T-helper 9 cell (primary cell): ENCODE measurements around the gene OBSL1.

Experiments
- DNase-seq: peaks from one replicate; pipeline ENCODE4 v3.0.0-alpha.2; 2020

Gene OBSL1

GRCh38 chr2:219596954-219597551 lies 25.7 kb upstream of the OBSL1 start:
- no peak for DNase-seq

DNA sequence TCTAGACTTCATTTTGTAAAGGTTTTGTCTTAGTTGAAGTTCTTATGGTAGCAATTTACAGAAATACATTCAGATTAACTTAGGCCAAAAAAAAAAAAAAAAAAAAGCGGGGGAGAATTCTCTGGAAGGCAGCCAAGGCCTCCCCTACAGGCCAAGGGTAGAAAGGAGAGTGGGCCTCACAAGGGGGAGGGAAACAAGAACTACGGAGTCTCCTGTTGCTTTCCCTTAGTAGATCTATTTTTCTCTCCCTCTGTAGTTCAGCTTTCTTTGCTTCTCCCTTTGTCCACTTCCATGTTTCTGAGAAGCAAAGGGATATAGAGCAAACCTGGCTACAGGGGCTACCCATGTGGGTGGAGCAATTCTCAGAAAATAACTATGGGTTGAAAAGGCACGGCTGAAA lies 23.9 kb upstream of the OBSL1 start:
- DNase-seq: no peak

DNA sequence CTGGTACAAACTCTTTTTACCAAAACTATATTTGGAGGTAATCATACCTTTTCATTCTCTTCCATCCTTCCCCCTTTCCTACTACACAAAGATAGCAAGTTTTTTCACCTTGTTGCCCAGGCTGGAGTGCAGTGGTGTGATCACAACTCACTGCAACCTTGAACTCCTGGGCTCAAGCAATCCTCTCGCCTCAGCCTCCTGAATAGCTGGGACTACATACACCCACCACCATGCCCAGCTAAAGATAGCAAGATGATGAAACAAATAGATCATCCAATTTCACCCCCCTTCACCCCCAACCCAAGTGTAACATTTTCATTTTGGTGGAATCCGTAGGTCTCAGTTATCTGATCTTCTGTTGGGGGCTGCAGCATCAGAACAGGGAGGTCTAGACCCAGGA lies 21.8 kb upstream of the OBSL1 start:
- no peak for DNase-seq

DNA sequence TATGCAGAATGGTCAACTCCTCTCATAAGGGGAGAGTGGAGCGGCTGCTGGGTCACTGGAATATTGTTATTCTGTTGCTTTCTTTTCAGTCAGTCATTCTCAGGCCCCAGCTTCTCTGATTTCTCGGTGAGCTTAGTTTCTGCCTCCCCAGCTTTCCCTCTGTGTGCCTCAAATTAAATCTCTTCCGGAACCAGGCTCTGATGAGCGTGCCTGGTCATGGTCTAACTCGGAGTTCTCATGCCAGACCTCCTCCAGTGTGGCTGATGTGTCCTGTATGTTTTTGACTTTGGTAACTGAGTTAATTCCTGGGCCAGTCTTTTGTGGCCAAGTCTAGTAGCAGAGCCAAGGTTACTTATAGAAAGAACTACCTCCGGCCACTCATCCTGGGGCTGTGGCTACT lies 21.4 kb upstream of the OBSL1 start:
- no peak for DNase-seq

DNA sequence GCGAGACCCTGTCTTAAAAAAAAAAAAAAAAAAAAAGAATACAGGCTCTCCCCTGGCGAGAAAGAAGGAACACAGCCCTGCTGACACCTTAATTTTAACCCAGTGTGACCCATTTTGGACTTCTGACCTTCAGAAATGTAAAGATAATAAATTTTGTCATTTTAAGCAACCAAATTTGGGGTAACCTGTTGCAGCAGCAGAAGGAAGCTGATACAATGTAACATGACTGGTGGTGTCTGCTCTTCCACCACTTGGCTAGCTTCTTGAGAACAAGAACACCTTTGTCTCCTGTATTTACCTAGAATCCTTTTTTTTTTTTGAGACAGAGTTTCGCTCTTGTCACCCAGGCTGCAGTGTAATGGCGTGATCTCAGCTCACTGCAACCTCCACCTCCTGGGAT lies 19.8 kb upstream of the OBSL1 start:
- DNase-seq: no peak

DNA sequence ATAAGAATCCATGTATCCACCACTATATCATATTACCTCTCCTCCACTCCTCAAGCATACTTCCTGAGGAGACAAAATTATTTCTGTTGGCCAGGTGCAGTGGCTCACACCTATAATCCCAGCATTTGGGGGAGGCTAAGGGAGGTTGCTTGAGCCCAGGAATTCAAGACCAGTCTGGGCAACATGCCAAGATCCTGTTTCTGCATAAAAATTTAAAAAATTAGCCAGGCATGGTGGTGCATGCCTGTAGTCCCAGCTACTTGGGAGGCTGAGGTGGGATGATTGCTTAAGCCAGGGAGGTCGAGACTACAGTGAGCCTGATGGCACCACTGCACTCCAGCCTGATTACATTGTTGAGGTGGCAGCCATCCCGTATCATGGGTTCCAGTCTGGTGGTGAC lies 10.0 kb upstream of the OBSL1 start:
- DNase-seq: no peak

- DNase-seq: no peak
Observed at GRCh38 chr2:219578811-219579613, 7.7 kb upstream of the OBSL1 start.

DNA sequence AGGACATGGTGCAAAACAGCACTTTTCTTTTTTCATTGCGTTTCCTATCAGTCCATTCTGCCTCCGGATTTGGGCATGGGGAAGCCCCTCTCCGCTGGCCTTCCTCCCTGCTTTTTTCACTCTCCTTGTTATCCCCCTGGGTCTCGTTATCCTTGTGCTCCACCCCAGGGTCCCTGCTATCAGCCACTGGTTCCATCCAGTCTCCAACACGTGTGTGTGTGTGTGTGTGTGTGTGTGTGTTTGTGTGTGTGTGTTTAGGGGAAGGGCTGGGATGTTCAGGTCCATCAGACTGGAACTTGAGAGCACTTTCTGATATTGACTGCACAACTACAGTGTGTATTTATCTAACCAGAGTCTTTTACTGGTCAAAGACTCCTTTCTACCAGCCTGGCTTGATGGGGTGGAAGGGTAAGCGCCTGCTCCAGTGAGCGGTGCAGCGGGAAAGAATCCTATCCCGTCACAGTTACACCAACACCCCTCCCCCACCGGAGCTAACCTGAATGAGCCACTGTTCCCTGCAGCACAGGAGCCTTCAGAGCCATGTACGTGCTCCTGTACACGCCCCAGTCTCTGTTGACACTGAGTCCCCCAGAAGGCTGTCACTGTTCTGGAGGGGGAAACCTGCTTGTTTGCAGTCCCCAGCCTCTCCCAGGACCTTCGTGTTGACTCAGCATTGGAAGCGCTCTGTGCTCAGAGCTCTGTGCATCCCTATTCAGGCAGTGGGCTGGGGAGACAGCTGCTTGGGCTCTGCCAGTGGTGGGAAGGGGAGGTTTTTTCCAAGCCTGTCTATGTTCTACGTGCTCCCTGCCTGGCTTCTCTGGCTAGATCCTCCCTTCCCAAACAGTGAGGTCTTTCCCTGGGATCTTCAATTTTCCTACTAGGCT lies 5.4 kb upstream of the OBSL1 start:
- no peak for DNase-seq

- DNase-seq: no peak
Observed at GRCh38 chr2:219575566-219576504, 4.5 kb upstream of the OBSL1 start.

- DNase-seq: no peak
Observed at GRCh38 chr2:219574484-219575311, 3.4 kb upstream of the OBSL1 start.

DNA sequence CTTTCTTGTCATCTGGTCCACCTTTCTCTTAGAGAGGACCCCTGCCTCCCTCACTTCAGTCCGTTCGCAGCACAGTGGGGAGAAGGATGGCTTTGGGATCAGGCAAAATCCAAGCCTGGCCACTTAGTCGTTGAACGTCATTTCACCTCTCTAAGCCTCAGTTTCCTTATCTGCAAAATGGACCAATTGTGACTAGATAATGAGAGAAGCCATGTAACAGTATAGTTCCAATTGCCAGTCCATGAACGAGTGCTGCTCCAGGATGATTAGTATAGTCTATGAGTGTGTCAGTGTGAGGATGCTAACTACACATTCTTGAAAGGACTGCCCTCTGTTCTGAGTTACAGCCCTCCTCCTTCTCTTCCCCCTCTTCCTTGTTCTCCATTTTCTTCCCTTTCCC lies 1.8 kb upstream of the OBSL1 start:
- DNase-seq: no peak

GRCh38 chr2:219572237-219573001 lies 1.1 kb upstream of the OBSL1 start, which contains the start of gene INHA:
TSS of gene INHA (plus strand) at chr2:219572310. CDS start at chr2:219572375, 65 bp downstream.
- DNase-seq: no peak

DNA sequence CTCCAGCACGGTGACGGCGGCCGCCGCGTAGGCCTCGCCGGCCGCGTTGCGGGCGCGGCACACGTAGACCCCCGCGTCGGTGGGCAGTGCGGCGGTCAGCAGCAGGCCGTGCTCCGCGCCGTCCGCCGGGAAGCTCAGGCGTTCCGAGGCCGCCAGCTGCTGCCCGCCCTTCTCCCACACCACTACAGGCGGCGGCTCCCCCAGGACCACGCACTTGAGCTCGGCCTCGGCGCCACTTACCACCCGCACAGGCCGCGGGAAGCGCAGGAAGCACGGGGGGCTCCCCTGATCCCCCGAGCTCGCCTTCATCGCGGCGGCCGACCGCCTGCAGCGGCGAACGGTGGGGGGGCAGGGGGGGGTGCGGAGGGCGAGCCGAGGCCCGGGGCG lies 422 bp downstream of the OBSL1 start:
- no peak for DNase-seq

DNA sequence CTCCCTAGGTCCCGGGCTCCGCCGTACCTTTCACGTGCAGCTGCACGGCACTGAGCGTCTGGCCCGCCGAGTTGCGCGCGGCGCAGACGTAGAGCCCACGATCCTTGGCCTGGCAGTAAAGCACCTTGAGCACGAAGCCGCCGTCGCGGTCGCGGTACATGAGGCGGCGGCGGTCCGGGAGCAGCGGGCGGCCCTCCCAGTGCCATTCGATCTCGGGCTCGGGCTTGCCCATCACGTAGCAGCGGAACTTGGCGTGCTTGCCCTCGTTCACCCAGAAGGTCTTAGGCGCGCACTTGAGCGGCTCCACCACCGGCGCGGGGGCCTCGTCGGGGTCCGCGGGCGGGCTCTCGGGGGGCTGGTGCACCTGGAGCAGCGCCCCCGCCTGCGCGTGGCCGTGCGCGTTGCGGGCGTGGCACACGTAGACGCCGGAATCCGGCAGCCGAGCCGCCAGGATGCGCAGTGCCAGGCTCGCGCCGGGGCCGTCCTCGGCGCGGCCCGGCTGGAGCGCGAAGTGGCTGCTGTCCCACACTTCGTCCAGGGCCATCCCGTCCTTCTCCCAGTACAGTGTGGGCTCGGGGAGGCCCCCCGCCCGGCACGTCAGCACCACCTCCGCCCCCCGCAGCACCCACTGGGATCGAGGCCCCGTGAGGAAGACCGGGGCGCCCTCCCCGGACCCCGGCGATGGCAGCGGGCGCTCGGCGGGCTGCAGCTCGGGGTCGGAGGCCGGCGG lies 980 bp downstream of the OBSL1 start:
- DNase-seq: no peak

DNA sequence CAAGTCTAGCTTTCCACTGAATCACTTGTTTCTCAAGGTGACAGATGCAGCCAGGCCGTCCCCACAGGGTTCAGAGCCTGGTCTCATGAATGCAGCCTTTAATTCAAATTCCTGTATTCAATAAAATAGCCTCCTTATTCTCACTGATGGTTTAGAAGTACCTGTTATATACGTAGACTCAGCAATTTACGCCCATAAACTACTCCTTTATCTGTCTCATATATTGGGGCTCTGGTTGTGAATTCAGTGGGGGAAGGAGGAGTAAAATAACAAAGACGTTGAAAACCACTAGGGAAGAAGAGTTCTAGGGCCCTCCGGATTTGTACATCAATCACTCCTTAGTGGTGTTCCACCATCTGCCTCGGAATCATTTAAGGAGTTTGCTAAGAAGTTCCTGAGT lies 1.7 kb downstream of the OBSL1 start:
- DNase-seq: no peak

DNA sequence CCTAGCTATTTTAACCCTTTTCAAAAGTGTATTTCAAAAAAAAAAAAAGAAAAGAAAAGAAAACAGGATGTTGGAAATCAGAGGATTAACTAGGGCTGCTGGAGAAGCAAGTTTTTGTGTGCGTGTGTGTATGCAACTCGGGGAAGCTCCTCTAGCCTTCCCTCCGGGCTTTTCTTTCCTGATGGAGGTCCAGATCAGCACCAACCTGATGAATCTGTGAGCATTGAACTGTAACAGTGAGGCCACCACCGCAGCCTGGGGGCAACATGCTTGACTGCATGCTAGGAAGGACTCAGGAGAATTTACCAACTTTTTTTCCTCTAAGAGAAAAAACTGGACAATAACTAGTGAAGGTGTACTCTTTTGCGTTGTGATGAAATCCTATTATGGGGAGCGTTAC lies 2.3 kb downstream of the OBSL1 start:
- no peak for DNase-seq

DNA sequence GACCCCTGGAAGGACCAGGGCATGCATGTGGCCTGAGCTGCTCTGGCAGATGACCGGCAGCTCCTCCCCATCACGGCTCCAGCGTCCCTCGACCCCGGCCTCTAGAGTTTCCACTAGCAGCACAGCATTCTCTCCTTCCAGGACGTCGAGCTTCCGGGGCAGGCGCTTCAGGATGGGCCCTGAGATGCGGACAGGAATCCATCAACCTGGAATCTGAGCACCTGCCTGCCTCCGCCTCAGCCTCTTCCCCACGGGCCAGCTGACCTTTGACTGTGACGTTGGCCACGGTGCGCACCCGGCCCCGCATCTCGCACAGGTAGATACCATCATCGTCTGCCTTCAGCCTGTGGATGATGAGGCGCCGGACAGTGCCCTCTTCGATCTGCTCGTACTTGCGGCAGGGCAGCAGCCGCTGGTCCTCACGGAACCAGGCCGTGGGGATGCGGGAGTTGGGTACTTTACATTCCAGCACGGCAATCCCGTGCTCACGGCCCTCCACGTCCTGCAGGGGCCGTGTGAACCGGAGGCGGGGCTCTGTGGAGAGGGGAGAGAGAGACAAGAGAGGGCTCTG lies 3.5 kb downstream of the OBSL1 start:
- no peak for DNase-seq

- no peak for DNase-seq
Observed at GRCh38 chr2:219567131-219567530, 4.2 kb downstream of the OBSL1 start.

GRCh38 chr2:219566640-219567039 lies 4.7 kb downstream of the OBSL1 start:
- no peak for DNase-seq
